CD4-positive, alpha-beta memory T cell (primary cell): ENCODE data around the gene CAPS. TPM values are rescaled to one million over a fixed set of nuclear protein-coding genes. Genes with fewer than 3 reads are reported as not detected.
A peak's percentile ranks its signal among the peaks of the same experiment; 100 is the strongest.

Experiments used
- CTCF ChIA-PET: fragments of 350-600 bp; sonication (Branson Sonifier 250); formaldehyde crosslinking; loops from one replicate; lab custom pipeline; 2021; ENCODE audit warnings: inconsistent platforms; ENCODE audit not compliant: partially characterized antibody; lab: Charles Lee
- POLR2A ChIA-PET: fragments of 350-600 bp; sonication (Branson Sonifier 250); formaldehyde crosslinking; loops from one replicate; lab custom pipeline; 2021; ENCODE audit not compliant: partially characterized antibody; lab: Charles Lee
- DNase-seq, 5 donors: peaks; one replicate each; pipeline versions ENCODE4 v3.0.0 to v3.0.0-alpha.2; 2020 to 2022; ENCODE audit warnings: mixed read lengths in 1 of 5
- H3K27ac ChIP-seq: one replicate; pipeline ENCODE4 v1.7.0; 2013; ENCODE audit warnings: low read depth, low read length
- H3K27me3 ChIP-seq: 2 replicates; pipeline ENCODE4 v1.7.0; 2013; ENCODE audit warnings: mild to moderate bottlenecking, low read length, moderate library complexity; ENCODE audit not compliant: insufficient read depth
- H3K36me3 ChIP-seq: 2 replicates; pipeline ENCODE4 v1.7.0; 2013; ENCODE audit warnings: mild to moderate bottlenecking, low read length, moderate library complexity; ENCODE audit not compliant: insufficient read depth
- H3K4me1 ChIP-seq: 2 replicates; pipeline ENCODE4 v1.7.0; 2013; ENCODE audit warnings: mild to moderate bottlenecking, low read length, moderate library complexity; ENCODE audit not compliant: insufficient read depth
- H3K4me3 ChIP-seq, 2 donors: one replicate each; pipeline ENCODE4 v1.7.0; 2013; ENCODE audit warnings: low read length in 2 of 2, mild to moderate bottlenecking in 1 of 2
- H3K9me3 ChIP-seq, 2 donors: one replicate each; pipeline ENCODE4 v1.7.0; 2013; ENCODE audit warnings: low read length in 2 of 2, control low read depth in 1 of 2; ENCODE audit not compliant: control insufficient read depth in 1 of 2
- H3K27ac Mint-ChIP-seq, 7 donors: one replicate each; pipeline ENCODE4 v1.8.0; 2020 to 2021; ENCODE audit warnings: mixed read lengths in 7 of 7, mild to moderate bottlenecking in 6 of 7, inconsistent platforms in 3 of 7, moderate library complexity in 3 of 7
- H3K27me3 Mint-ChIP-seq, 2 donors: one replicate each; pipeline ENCODE4 v1.8.0; 2020 to 2021; ENCODE audit warnings: mixed read lengths in 2 of 2
- H3K36me3 Mint-ChIP-seq, 2 donors: one replicate each; pipeline ENCODE4 v1.8.0; 2020 to 2021; ENCODE audit warnings: mixed read lengths in 2 of 2, inconsistent platforms in 1 of 2, mild to moderate bottlenecking in 1 of 2
- H3K4me1 Mint-ChIP-seq, 4 donors: one replicate each; pipeline ENCODE4 v1.8.0; 2020 to 2021; ENCODE audit warnings: mixed read lengths in 4 of 4, mild to moderate bottlenecking in 1 of 4
- H3K4me3 Mint-ChIP-seq, 8 donors: one replicate each; pipeline ENCODE4 v1.8.0; 2020 to 2021; ENCODE audit warnings: mixed read lengths in 8 of 8, mild to moderate bottlenecking in 7 of 8, moderate library complexity in 6 of 8, inconsistent platforms in 3 of 8
- H3K9me3 Mint-ChIP-seq, 8 donors: one replicate each; pipeline ENCODE4 v1.8.0; 2020 to 2021; ENCODE audit warnings: mixed read lengths in 8 of 8, mild to moderate bottlenecking in 5 of 8, inconsistent platforms in 3 of 8, moderate library complexity in 1 of 8
- intact Hi-C: fragments of 100-400 bp; cut with micrococcal nuclease; formaldehyde crosslinking; loops from one replicate; pipeline ENCODE4 v1.15.1; 2023
- polyA plus RNA-seq, 2 donors: library from polyadenylated mRNA; unstranded; fragments of 300-500 nt; fragmentation: Illumina TruSeq; gene quantifications; one replicate each; pipeline ENCODE4 v1.2.3, GENCODE V29; 2021
- total RNA-seq, 2 experiments: library from RNA; stranded (reverse); gene quantifications; one replicate each; pipeline ENCODE4 v1.2.3, GENCODE V29; 2021

Gene CAPS
- total and polyA plus RNA-seq, 4 experiments from 2014 or later = 1.7 to 68.0 (median 34.6) TPM

DNA sequence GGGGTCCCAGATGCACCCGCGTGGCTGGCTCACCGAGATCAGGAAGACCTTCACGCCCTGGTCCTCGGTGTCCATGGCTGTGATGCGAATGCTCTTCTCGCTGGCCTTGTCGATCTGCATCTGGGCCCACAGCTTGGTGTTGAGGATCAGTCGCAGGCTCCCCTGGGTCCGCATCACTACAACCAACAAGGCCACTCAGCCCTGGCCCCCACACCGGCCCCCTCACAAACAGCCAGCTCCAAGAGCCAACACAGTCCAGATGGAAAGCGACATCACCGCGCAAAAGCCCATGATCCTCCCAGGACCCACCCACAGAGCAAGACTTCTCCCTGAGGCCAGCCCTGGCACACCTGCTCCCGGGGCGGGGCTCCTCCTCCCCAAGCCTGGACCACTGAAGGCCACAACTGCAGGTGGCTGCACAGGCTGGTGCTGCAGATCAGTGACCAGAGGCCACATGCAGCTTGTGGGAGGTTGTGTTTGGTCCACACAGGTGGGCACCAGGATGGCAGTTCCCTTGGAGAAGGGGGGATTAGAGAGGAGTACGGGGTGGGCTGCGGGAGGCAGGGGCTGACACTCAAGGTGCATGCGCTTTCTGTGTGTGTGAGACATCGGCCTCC is 4.5 kb downstream of the CAPS start:
- no peak overlapping the region for H3K4me3 Mint-ChIP-seq
- no peaks in the 10 kb centered on the region for H3K4me1 Mint-ChIP-seq
- intact Hi-C loops = no loop called here
- POLR2A ChIA-PET = interaction anchor here (0.8 kb wide), 1 partner anchor 43 kb away, joined by 3 read pairs; no protein-coding TSS in a partner anchor
- DNase-seq = no peak
- H3K27me3 Mint-ChIP-seq = no peaks in the 10 kb centered on the region
- no peaks in the 10 kb centered on the region for H3K9me3 ChIP-seq
- H3K4me1 ChIP-seq = no peaks in the 10 kb centered on the region
- H3K4me3 ChIP-seq = no peak overlapping the region
- H3K36me3 ChIP-seq = peaks cover 68% of the 10 kb centered on the region
- peak overlapping the region in 2 of 7 donors; percentile 12 to 25 for H3K27ac Mint-ChIP-seq
- peaks cover 29 to 56% of the 10 kb centered on the region in 2 donors for H3K36me3 Mint-ChIP-seq
- H3K27me3 ChIP-seq = no peaks in the 10 kb centered on the region
- H3K27ac ChIP-seq = no peak overlapping the region
- H3K9me3 Mint-ChIP-seq = peaks cover 0 to 2% (median 0%) of the 10 kb centered on the region in 8 donors
- CTCF ChIA-PET = no interaction called here

DNA sequence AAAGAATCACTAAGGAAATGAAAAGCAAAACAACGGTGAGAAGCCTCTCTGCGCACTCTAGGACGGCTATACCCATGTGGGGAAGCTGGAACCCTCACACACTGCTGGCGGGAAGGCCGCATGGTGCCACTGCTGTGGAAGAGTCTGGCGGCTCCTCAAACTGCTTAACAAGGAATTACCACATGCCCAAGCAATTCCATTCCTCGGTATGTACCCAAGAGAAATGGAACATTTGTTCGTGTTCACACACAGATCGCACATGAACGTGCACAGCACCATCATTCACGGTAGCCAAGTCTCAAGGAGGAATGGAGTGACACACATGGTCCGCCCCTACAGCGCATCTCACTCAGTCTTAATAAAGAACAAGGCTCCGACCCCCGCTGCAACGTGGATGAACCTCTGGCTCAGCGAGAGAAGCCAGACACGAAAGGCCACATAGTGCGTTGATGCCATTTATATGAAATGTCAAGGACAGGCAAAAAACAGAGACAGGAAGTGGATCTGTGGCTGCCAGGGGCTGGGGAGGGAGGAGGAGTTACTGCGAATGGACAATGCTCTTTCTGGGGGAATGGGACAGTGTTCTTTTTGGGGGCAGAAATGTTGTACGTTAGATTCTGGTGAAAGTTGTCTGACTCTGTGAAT is 7.6 kb downstream of the CAPS start:
- CTCF ChIA-PET = no interaction called here
- peaks cover 38 to 68% of the 10 kb centered on the region in 2 donors for H3K36me3 Mint-ChIP-seq

DNA sequence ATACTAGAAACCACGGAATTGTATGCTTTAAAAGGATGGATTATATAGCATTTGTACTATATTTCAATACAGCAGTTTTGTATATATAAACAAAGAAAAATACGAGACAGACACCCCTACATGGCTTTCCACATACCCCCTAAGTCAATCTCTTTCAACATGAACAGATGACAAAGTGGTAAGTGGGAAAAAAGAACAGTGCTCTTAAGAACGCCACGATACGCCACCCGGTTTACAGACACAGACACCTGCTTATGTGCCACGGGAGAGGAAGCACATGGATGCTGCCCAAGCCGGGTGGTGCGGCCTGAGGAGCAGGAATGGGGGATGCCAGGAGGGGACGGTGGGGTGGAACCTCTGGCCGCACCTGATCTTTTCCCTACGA is 8.1 kb downstream of the CAPS start:
- intact Hi-C loops = no loop called here
- Histone ChIP-seq H3K9me3 (no peaks in the 10 kb centered on the region), H3K4me1 (no peaks in the 10 kb centered on the region), H3K36me3 (peaks cover 86% of the 10 kb centered on the region), H3K27ac (no peak overlapping the region), H3K4me3 (no peak overlapping the region), H3K27me3 (no peaks in the 10 kb centered on the region)
- Mint-ChIP-seq H3K4me1 (no peaks in the 10 kb centered on the region), H3K4me3 (no peak overlapping the region), H3K36me3 (peaks cover 35 to 69% of the 10 kb centered on the region in 2 donors), H3K27ac (peak overlapping the region in 2 of 7 donors; percentile 3 to 13), H3K27me3 (no peaks in the 10 kb centered on the region), H3K9me3 (no peaks in the 10 kb centered on the region)
- no peak for DNase-seq
- ChIA-PET CTCF (no interaction called here), POLR2A (no interaction called here)

More for the DNA sequence above, 7.6 kb downstream of the CAPS start:
- peak overlapping the region in 2 of 7 donors; percentile 3 to 13 for H3K27ac Mint-ChIP-seq
- H3K4me1 ChIP-seq = no peaks in the 10 kb centered on the region
- H3K4me3 Mint-ChIP-seq = peak overlapping the region in 1 of 8 donors; percentile 24
- no peaks in the 10 kb centered on the region for H3K4me1 Mint-ChIP-seq
- H3K27me3 ChIP-seq = no peaks in the 10 kb centered on the region
- H3K9me3 ChIP-seq = no peaks in the 10 kb centered on the region
- POLR2A ChIA-PET = interaction anchor here (1.4 kb wide), 1 partner anchor 17 kb away, joined by 9 read pairs; the partner anchor contains the start of genes NDUFA11 and VMAC
- H3K27ac ChIP-seq = no peak overlapping the region
- H3K36me3 ChIP-seq = peaks cover 86% of the 10 kb centered on the region
- H3K9me3 Mint-ChIP-seq = no peaks in the 10 kb centered on the region
- intact Hi-C loops = no loop called here
- H3K27me3 Mint-ChIP-seq = no peaks in the 10 kb centered on the region
- DNase-seq = no peak
- H3K4me3 ChIP-seq = no peak overlapping the region

DNA sequence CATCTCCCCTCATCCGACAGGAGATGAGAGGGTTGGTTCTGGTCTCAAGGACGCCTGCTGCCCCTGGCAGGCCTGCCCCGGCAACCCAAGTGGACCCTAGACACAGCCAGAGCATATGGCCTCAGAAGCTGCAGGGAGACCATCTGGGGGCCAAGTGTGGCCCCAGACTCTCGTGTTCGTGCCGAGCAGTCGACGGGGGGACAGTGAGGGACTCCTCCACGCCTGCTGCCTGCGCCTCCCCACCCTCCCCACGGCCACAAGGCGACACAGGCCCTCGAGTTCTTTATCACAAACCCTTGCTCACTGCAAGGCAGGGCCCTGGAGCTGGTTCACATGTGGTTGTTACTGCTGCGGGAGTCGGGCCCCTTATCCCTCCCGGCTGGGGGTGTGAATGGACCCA is 9.3 kb downstream of the CAPS start:
- POLR2A ChIA-PET = no interaction called here
- Mint-ChIP-seq H3K4me3 (no peak overlapping the region), H3K9me3 (no peaks in the 10 kb centered on the region), H3K4me1 (no peaks in the 10 kb centered on the region), H3K27ac (no peak overlapping the region), H3K36me3 (peaks cover 42 to 74% of the 10 kb centered on the region in 2 donors), H3K27me3 (no peaks in the 10 kb centered on the region)
- DNase-seq = no peak
- Histone ChIP-seq H3K9me3 (no peaks in the 10 kb centered on the region), H3K4me1 (no peaks in the 10 kb centered on the region), H3K4me3 (no peak overlapping the region), H3K27ac (no peak overlapping the region), H3K36me3 (peaks cover 89% of the 10 kb centered on the region), H3K27me3 (no peaks in the 10 kb centered on the region)
- intact Hi-C loops = no loop called here
- CTCF ChIA-PET = no interaction called here

DNA sequence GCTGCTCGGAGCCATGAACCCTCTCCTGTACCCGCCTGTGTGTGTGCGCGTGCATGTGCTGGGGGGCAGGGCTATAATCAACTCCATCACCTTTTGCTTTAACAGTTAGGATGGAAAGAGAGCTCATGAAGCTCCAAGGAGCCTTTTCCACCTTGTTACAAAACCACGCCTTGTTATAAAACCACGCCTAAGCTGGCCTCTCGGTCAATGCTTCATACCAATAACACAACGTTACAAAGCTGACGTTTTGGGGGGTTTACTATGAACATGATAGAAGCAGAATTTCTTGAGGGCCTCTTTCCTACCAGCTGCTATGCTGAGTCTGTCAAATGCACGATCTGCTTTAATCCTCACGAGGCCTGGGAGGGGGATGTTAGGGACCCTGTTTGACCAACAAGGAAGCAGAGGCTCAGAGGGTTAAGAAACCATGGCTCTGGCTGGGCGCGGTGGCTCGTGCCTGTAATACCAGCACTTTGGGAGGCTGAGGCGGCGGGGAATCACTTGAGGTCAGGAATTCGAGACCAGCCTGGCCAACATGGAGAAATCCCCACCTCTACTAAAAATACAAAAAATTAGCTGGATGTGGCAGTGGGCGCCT is 11.9 kb downstream of the CAPS start:
- no peaks in the 10 kb centered on the region for H3K9me3 ChIP-seq
- ChIA-PET CTCF (no interaction called here), POLR2A (no interaction called here)
- intact Hi-C loops = no loop called here
- peaks cover 94% of the 10 kb centered on the region for H3K36me3 ChIP-seq
- Mint-ChIP-seq H3K4me1 (no peaks in the 10 kb centered on the region), H3K9me3 (peaks cover 0 to 2% (median 0%) of the 10 kb centered on the region in 8 donors), H3K36me3 (peaks cover 48 to 83% of the 10 kb centered on the region in 2 donors), H3K27me3 (no peaks in the 10 kb centered on the region), H3K27ac (no peak overlapping the region), H3K4me3 (no peak overlapping the region)
- H3K4me3 ChIP-seq = no peak overlapping the region
- no peaks in the 10 kb centered on the region for H3K27me3 ChIP-seq
- no peak overlapping the region for H3K27ac ChIP-seq
- no peak for DNase-seq
- H3K4me1 ChIP-seq = no peaks in the 10 kb centered on the region

DNA sequence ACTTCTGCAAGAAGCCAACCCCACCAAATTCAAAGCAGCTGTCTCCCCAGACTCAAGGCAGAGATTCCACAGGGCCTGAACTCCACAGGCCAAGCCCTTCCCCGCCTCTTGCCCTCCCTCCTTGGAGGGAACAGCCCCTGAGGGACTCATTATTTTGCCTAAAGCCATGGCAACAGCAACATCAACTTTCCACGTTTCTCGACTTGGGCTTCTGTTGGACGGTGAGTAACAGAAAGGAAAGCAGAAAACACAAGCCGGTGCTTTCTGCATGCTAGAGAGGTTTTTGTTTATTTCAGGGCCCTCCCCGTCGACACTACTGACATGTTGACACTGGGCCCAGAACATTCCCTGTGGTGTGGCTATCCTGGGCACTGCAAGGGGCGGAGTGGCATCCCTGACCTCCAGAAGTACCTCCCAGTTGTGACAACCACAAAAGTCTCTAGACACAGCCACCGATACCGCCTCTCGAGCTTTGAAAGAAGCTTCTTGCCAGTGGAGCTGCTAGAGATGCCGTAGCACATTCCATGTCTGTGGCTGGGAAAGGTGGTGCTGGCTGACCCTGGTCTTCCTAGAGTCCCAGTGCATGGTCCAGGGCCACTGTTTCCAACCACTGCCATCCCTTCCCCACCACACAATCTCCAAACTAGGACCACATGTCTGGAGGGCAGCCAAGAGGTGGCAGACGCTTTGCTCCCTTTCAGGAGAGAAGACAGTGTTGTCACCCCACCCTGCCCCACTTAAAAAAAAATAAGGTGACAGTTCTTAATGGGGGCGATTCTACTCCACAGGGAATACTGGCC is 12.8 kb downstream of the CAPS start:
- no peaks in the 10 kb centered on the region for H3K27me3 Mint-ChIP-seq
- Histone ChIP-seq H3K27me3 (no peaks in the 10 kb centered on the region), H3K36me3 (peaks cover 95% of the 10 kb centered on the region), H3K4me3 (no peak overlapping the region), H3K27ac (no peak overlapping the region), H3K4me1 (no peaks in the 10 kb centered on the region), H3K9me3 (no peaks in the 10 kb centered on the region)
- no peaks in the 10 kb centered on the region for H3K4me1 Mint-ChIP-seq
- intact Hi-C loops = no loop called here
- peaks cover 0 to 2% (median 0%) of the 10 kb centered on the region in 8 donors for H3K9me3 Mint-ChIP-seq
- POLR2A ChIA-PET = no interaction called here
- CTCF ChIA-PET = no interaction called here
- H3K27ac Mint-ChIP-seq = no peak overlapping the region
- peaks cover 46 to 82% of the 10 kb centered on the region in 2 donors for H3K36me3 Mint-ChIP-seq
- no peak overlapping the region for H3K4me3 Mint-ChIP-seq
- DNase-seq = no peak

DNA sequence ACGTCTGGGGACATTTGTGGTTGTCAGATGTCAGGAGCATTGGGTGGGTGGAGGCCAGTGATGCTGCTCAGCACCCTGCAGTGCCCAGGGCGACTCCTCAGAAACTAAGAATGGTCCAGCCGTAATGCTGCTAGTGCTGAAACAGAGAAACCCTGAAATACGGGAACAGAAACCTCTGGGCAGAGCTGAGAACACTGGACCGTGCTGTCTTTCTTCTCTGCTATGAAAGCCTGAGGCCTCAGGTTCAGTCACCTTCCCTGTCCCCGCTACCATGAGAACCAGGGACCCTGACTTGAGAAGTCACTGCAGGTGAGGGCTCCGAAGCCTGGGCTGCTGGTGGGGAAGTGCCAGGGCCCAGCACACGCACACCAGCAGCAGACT is 13.4 kb downstream of the CAPS start:
- H3K9me3 Mint-ChIP-seq = peaks cover 0 to 2% (median 0%) of the 10 kb centered on the region in 8 donors
- no peak overlapping the region for H3K27ac ChIP-seq
- no peak overlapping the region for H3K4me3 Mint-ChIP-seq
- no peaks in the 10 kb centered on the region for H3K4me1 Mint-ChIP-seq
- intact Hi-C loops = no loop called here
- H3K27ac Mint-ChIP-seq = no peak overlapping the region
- H3K36me3 ChIP-seq = peaks cover 93% of the 10 kb centered on the region
- no peaks in the 10 kb centered on the region for H3K27me3 ChIP-seq
- ChIA-PET CTCF (no interaction called here), POLR2A (no interaction called here)
- H3K36me3 Mint-ChIP-seq = peaks cover 40 to 81% of the 10 kb centered on the region in 2 donors
- H3K27me3 Mint-ChIP-seq = no peaks in the 10 kb centered on the region
- no peaks in the 10 kb centered on the region for H3K4me1 ChIP-seq
- H3K9me3 ChIP-seq = no peaks in the 10 kb centered on the region
- no peak for DNase-seq
- H3K4me3 ChIP-seq = no peak overlapping the region
